ENCODE data around the gene TMEM72. TPM values are rescaled to one million over a fixed set of nuclear protein-coding genes. Genes with fewer than 3 reads are reported as not detected.

TMEM72 gene
- total RNA-seq, 1 experiment from 2014 or later: not detected

- CTCF ChIA-PET: no interaction called here
- no peaks in the 10 kb centered on the region for H4K20me1 ChIP-seq (ENCODE audit: low read length)
Observed at GRCh38 chr10:44885710-44886109, 25.4 kb upstream of the TMEM72 start.

GRCh38 chr10:44886966-44887365 is 24.2 kb upstream of the TMEM72 start:
- no peaks in the 10 kb centered on the region for H3K4me1 ChIP-seq (ENCODE audit: insufficient read depth, low read length)
- H3K36me3 ChIP-seq (ENCODE audit: low read depth, low read length): no peaks in the 10 kb centered on the region
- intact Hi-C loops (cut with micrococcal nuclease): no loop called here
- no peak overlapping the region for H3K9ac ChIP-seq (ENCODE audit: low read length)
- H3K27ac ChIP-seq (ENCODE audit: low read length): no peak overlapping the region
- no peak overlapping the region for H3K4me3 ChIP-seq (ENCODE audit: low read length)
- TF ChIP-seq EZH2phosphoT487 (IDR thresholded peaks at IDR 0.05; ENCODE audit: borderline replicate concordance, low read length) (no peak), EZH2 (IDR thresholded peaks at IDR 0.05; ENCODE audit: low read length, unreplicated experiment) (no peak), CTCF (conservative IDR thresholded peaks at IDR 0.05; ENCODE audit: low read depth, low read length) (no peak)
- no peaks in the 10 kb centered on the region for H3K79me2 ChIP-seq (ENCODE audit: low read length)
- CTCF ChIA-PET: no interaction called here
- no peak overlapping the region for H2AFZ ChIP-seq (ENCODE audit: low read length)
- H3K4me2 ChIP-seq (ENCODE audit: low read length): no peak overlapping the region
- H4K20me1 ChIP-seq (ENCODE audit: low read length): no peaks in the 10 kb centered on the region
- no peaks in the 10 kb centered on the region for H3K9me2 ChIP-seq (replicated peaks; ENCODE audit: low read length)
- H3K27me3 ChIP-seq (ENCODE audit: low read length): peaks cover 54% of the 10 kb centered on the region
- DNase-seq: no peak
- no peaks in the 10 kb centered on the region for H3F3A ChIP-seq (ENCODE audit: low read length, unreplicated experiment)
- ATAC-seq: no peak
- no TSS peak for BruUV-seq (replicated peaks)
- POLR2A ChIA-PET (ENCODE audit: unreplicated experiment): no interaction called here
- H3K9me3 ChIP-seq (ENCODE audit: low read length): no peaks in the 10 kb centered on the region

More at GRCh38 chr10:44885710-44886109, 25.4 kb upstream of the TMEM72 start:
- Histone ChIP-seq H3K9me3 (ENCODE audit: low read length) (no peaks in the 10 kb centered on the region), H3K4me2 (ENCODE audit: low read length) (no peak overlapping the region), H3K36me3 (ENCODE audit: low read depth, low read length) (no peaks in the 10 kb centered on the region), H3K4me3 (ENCODE audit: low read length) (no peak overlapping the region), H3K4me1 (ENCODE audit: insufficient read depth, low read length) (no peaks in the 10 kb centered on the region), H2AFZ (ENCODE audit: low read length) (no peak overlapping the region), H3K9ac (ENCODE audit: low read length) (no peak overlapping the region), H3K9me2 (replicated peaks; ENCODE audit: low read length) (no peaks in the 10 kb centered on the region), H3K27me3 (ENCODE audit: low read length) (peaks cover 65% of the 10 kb centered on the region), H3K27ac (ENCODE audit: low read length) (no peak overlapping the region), H3K79me2 (ENCODE audit: low read length) (no peaks in the 10 kb centered on the region), H3F3A (ENCODE audit: low read length, unreplicated experiment) (no peaks in the 10 kb centered on the region)
- intact Hi-C loops (cut with micrococcal nuclease): no loop called here
- no TSS peak for BruUV-seq (replicated peaks)
- POLR2A ChIA-PET (ENCODE audit: unreplicated experiment): no interaction called here
- DNase-seq: no peak
- TF ChIP-seq EZH2phosphoT487 (IDR thresholded peaks at IDR 0.05; ENCODE audit: borderline replicate concordance, low read length) (no peak), CTCF (conservative IDR thresholded peaks at IDR 0.05; ENCODE audit: low read depth, low read length) (no peak), EZH2 (IDR thresholded peaks at IDR 0.05; ENCODE audit: low read length, unreplicated experiment) (no peak)
- ATAC-seq: no peak

GRCh38 chr10:44888886-44889285 is 22.3 kb upstream of the TMEM72 start:
- Histone ChIP-seq H3K27ac (ENCODE audit: low read length) (no peak overlapping the region), H3K4me1 (ENCODE audit: insufficient read depth, low read length) (no peaks in the 10 kb centered on the region), H3K4me2 (ENCODE audit: low read length) (no peak overlapping the region), H3K79me2 (ENCODE audit: low read length) (no peaks in the 10 kb centered on the region), H3K9me2 (replicated peaks; ENCODE audit: low read length) (no peaks in the 10 kb centered on the region), H2AFZ (ENCODE audit: low read length) (no peak overlapping the region), H3K9ac (ENCODE audit: low read length) (no peak overlapping the region), H4K20me1 (ENCODE audit: low read length) (no peaks in the 10 kb centered on the region), H3K4me3 (ENCODE audit: low read length) (no peak overlapping the region), H3K9me3 (ENCODE audit: low read length) (no peaks in the 10 kb centered on the region), H3F3A (ENCODE audit: low read length, unreplicated experiment) (no peaks in the 10 kb centered on the region), H3K36me3 (ENCODE audit: low read depth, low read length) (no peaks in the 10 kb centered on the region), H3K27me3 (ENCODE audit: low read length) (peaks cover 45% of the 10 kb centered on the region)
- intact Hi-C loops (cut with micrococcal nuclease): no loop called here
- DNase-seq (no peak), ATAC-seq (no peak)
- no TSS peak for BruUV-seq (replicated peaks)
- ChIA-PET POLR2A (ENCODE audit: unreplicated experiment) (interaction anchor here (0.6 kb wide), 1 partner anchor 47 kb away, joined by 4 read pairs; no protein-coding TSS in a partner anchor), CTCF (no interaction called here)
- no peak for TF ChIP-seq CTCF (conservative IDR thresholded peaks at IDR 0.05; ENCODE audit: low read depth, low read length)
- TF ChIP-seq EZH2 (IDR thresholded peaks at IDR 0.05; ENCODE audit: low read length, unreplicated experiment): no peak
- no peak for TF ChIP-seq EZH2phosphoT487 (IDR thresholded peaks at IDR 0.05; ENCODE audit: borderline replicate concordance, low read length)

Measured in PC-3 (cell line).